GM18520 (cell line): ENCODE measurements around the gene CNGB1.
"Not testable (repeated sequence)": the region's sequence is repeated elsewhere in the genome, so short reads cannot be mapped to it uniquely, and the experiment has no call there.

Experiments used
- ATAC-seq: cut with Tn5 transposase; IDR thresholded peaks from one replicate; pipeline ENCODE4 v1.9.1; 2021; ENCODE audit not compliant: unreplicated experiment

The CNGB1 gene

GRCh38 chr16:57997528-57998265, 26.8 kb upstream of the CNGB1 start:
- ATAC-seq, result no peak

GRCh38 chr16:57997176-57997527, 26.2 kb upstream of the CNGB1 start:
- no peak for ATAC-seq

DNA sequence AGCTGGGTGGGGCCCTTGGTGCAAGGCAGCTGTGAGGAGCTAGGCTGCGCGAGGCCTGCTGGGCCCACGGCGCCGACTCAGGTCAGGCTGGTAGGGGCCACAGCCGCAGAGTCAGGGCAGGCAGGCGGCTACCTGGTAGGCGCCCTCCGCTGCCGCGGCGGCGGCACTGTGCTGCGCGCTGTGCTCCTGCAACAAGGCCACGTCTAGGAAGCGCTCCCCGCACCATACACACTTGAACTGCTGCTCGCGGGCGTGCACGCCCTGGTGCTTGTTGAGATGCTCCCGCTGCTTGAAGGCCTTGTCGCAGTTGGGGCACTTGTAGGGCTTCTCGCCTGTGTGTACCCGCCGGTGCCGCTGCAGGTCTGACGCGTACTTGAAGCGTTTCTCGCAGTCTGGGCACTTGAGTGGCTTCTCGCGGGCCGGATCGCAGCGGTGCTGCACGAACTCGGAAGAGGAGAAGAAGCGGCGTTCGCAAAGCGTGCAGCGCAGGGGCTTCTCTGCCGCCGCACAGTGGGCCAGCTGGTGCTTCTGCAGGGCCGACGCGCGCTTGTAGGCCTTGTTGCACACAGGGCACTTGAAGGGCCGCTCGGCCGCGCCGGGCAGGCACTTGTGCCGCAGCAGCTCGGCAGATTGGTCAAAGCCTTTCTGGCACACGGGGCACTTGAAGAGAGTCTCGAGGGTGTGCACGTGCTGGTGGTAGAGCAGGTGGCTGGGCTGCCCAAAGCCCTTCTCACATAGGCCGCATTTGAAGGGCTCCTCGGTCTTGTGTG, 25.7 kb upstream of the CNGB1 start:
- no peak for ATAC-seq

DNA sequence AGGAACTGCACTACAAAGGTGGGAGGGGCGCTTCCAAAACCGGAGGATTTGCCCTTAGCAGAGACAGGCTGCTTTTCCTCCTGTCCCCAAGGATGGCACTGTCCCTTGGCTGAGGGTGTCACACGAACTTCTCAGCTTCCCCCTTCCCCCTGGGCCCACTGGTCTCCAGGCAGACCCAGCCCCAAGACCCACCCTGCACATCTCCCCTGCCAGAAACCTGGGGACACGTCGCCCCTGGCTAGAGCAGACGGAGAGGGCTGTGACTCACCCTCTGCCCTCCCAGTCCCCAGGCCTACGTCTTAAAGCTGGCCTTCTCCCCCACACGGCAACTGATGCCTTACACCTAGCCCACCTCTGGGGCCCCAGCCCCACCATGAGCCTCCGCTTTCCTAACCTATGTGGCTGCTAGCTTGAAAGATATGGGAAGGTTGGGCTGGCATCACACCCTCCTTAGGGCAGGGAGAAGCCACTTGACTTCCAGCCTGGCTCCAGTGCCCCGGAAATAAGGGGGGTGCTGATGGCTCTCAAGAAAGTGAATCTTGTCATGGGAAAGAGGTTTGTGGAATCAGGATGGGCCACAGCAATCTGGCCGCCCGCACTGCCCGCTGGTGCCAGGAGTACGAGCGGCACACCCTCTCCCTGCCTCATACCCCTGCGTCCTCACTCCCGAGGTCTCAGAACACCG, 24.9 kb upstream of the CNGB1 start:
- no peak for ATAC-seq

DNA sequence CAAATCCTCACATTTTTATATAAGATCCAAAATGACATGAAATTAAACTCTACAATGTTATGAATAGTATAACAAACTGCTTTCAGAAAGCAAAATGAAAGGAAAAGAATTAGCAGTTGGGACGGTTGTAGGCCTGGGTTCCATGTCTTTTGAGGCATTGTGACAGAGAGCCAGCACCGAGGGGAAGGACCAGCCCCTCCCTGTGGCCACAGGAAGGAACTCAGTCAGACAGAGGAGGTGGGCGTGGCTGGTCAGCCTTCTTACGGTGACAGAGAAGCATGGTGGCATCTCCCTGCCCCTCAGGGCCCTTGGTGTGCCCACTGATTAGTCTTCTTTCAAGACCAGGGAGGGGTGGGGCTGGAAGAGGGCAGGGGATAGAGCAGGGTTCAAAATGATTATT, 23.9 kb upstream of the CNGB1 start:
- no peak for ATAC-seq

GRCh38 chr16:57994361-57994760, 23.4 kb upstream of the CNGB1 start:
- ATAC-seq, result no peak

- ATAC-seq, result no peak
Measured at GRCh38 chr16:57993897-57994296, 23.0 kb upstream of the CNGB1 start.

DNA sequence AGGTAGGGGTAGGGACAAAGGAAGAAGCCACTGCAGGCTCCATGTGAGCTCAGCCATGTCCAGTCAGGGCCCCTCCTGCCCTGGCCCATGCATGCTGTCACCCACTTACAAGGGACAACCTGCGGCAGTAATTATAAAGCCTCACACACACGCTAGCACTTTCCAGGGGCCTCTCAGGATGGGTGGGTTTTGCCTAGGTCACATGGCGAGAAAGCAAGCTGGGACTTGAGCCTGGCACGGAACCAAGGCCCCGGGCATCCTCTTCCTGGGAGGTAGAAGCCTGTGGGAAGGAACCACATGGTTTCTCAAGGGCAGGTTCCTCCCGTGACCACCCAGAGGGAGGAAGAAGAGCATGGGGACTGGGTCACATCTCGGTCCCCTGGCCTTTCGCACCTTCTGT, 22.5 kb upstream of the CNGB1 start:
- ATAC-seq, result no peak

GRCh38 chr16:57992084-57992483, 21.2 kb upstream of the CNGB1 start:
- ATAC-seq, result no peak

- ATAC-seq, result no peak
Measured at GRCh38 chr16:57991551-57992059, 20.7 kb upstream of the CNGB1 start.

GRCh38 chr16:57988929-57989328, 18.0 kb upstream of the CNGB1 start:
- ATAC-seq, result no peak

DNA sequence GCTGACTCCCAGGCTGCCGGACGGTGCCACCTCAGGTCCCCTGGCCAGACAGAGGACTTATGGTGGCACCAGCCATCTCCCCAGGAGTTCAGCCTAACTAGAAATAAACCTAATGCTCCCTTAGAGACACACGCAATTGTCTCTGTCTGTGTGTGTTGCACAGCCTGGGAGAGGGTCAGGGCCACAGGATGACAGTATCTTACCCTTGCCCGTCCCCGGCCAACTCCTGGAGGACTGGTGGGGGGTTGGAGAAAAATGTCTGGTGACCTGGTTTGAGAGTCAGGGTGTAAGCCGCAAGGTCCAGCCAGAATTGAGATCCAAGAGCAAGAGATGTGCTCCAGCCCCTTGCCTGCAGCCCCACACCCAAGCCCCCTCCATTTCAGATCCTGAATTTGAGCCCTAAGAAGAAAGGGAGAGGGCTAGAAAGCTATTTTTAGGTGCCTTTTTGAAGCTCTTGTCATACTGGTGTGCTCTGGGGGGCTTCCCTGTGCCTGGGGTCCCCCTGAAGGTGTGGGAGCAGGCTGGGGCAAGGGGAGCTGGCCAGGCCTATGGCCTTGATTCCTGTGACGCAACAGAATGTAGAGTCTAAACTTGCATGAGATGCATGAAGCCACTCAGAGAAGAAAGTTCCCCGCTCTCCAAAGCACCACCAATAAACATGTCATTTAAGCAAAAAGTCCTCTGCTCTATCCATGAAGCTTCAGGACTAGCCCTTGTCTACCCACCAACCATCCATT, 16.7 kb upstream of the CNGB1 start:
- ATAC-seq, result no peak

DNA sequence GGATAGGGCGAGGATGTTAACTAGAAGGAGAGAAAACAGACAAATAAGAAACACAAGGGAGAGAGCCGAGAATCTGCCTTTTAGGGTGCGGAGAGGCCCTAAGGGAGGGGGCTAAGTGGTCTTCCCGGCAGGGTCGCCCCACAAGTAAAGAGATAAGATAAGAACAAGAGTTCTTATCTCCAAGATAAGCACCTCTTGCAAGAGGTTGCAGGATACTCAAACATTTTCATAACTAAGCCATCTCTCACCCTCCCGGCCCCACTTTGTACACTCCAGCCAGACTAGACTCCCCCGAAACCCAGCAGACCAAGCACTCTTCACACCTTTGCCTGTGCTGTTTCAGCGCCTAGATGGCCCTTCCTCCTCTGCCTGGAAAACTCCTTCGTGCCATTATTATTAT, 15.3 kb upstream of the CNGB1 start:
- ATAC-seq, result no peak

GRCh38 chr16:57985204-57986181, 14.6 kb upstream of the CNGB1 start:
- no peak for ATAC-seq

- ATAC-seq, result no peak
Measured at GRCh38 chr16:57984443-57985203, 13.7 kb upstream of the CNGB1 start.

GRCh38 chr16:57982385-57982784, 11.5 kb upstream of the CNGB1 start:
- ATAC-seq, result no peak

DNA sequence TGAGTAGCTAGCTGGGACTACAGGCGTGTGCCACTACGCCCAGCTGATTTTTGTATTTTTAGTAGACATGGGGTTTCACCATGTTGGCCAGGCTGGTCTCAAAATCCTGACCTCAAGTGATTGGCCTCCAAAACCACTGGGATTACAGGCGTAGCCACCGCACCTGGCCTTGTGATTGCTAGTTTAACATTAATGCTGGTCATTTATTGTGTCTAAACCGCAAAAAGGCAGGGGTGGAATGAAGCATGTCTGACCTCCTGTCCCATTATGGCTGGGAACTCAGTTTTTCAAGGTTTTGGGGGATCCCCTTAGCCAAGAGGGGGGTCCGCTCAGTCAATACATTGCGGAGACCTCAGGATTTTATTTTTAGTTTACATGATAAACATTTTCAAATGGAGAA, 10.7 kb upstream of the CNGB1 start:
- ATAC-seq, result no peak

DNA sequence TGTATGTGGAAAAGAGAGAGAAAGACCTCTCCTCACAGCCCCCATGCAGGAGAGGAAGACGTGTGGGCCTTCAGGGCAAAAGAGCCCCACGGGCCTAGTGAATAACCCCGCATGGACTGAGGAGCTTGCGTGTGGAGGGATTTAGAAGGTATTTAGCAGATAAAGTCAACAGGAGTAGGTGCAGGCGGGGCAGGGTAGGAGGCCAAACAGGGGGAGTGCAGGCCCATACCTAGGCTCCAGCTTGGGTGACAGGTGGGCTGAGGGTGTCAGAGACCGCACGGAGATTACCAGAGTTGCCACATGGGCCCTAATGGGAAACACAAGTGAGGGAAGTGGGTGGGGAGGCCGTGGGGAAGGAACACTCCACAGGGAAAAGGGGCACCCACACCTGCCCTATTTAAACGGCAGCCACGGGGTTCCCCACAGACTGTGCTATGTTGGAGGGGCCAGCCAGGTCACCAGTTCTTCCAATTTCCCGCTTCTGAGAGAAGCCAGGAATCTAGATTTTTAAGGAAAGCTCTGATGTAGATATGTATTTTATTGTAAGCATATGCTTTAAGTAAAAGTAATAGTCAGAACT, 8.2 kb upstream of the CNGB1 start:
- ATAC-seq, result no peak

GRCh38 chr16:57978070-57978465, 7.1 kb upstream of the CNGB1 start:
- not testable (repeated sequence) for ATAC-seq
